H1 (cell line): ENCODE data around the gene DNAI2. TPM values are rescaled to one million over a fixed set of nuclear protein-coding genes. Genes with fewer than 3 reads are reported as not detected.

Experiments
- CTCF ChIA-PET: fragments of 300-600 bp; sonication (Branson Sonifier 250); formaldehyde crosslinking; loops from one replicate; lab custom pipeline; 2021; ENCODE audit not compliant: partially characterized antibody; lab: Charles Lee
- POLR2A ChIA-PET: fragments of 300-600 bp; sonication (Branson Sonifier 250); formaldehyde crosslinking; loops from one replicate; lab custom pipeline; 2021; ENCODE audit warnings: inconsistent platforms; ENCODE audit not compliant: partially characterized antibody; lab: Charles Lee
- DNase-seq, 2 experiments: peaks; one replicate each; pipeline versions ENCODE4 v3.0.0 to v3.0.0-alpha.2; 2010 to 2022; ENCODE audit warnings: low spot score in 2 of 2, low read depth in 1 of 2, mixed read lengths in 1 of 2
- FAIRE-seq: peaks from 2 replicates; lab custom pipeline; 2011; peaks lifted over from hg19 to GRCh38; lab: Jason Lieb, UNC
- H2AFZ ChIP-seq: 2 replicates; pipeline ENCODE4 v1.8.1; 2012; ENCODE audit warnings: low read length, inconsistent platforms
- H2AK5ac ChIP-seq: 2 replicates; pipeline ENCODE4 v1.6.1; 2013; ENCODE audit warnings: low read depth, low read length
- H2BK120ac ChIP-seq: replicated peaks from 2 replicates; pipeline ENCODE3; 2013; ENCODE audit warnings: low read depth, low read length, inconsistent platforms
- H2BK12ac ChIP-seq: 2 replicates; pipeline ENCODE4 v1.6.1; 2013; ENCODE audit warnings: low read depth, low read length
- H2BK15ac ChIP-seq: 2 replicates; pipeline ENCODE4 v1.6.1; 2013; ENCODE audit warnings: low read length
- H2BK20ac ChIP-seq: 2 replicates; pipeline ENCODE4 v1.6.1; 2013; ENCODE audit warnings: low read length
- H2BK5ac ChIP-seq: 2 replicates; pipeline ENCODE4 v1.6.1; 2013; ENCODE audit warnings: low read depth, low read length
- H3K14ac ChIP-seq: 2 replicates; pipeline ENCODE4 v1.6.1; 2013; ENCODE audit warnings: inconsistent platforms; ENCODE audit not compliant: insufficient read length
- H3K18ac ChIP-seq: 2 replicates; pipeline ENCODE4 v1.6.1; 2013; ENCODE audit warnings: low read length; ENCODE audit errors: extremely low read depth
- H3K23ac ChIP-seq: 2 replicates; pipeline ENCODE4 v1.6.1; 2013; ENCODE audit warnings: inconsistent platforms; ENCODE audit not compliant: insufficient read length
- H3K23me2 ChIP-seq: 2 replicates; pipeline ENCODE4 v1.6.1; 2013; ENCODE audit warnings: low read depth, low read length
- H3K27ac ChIP-seq: 2 replicates; pipeline ENCODE4 v1.6.1; 2011; ENCODE audit warnings: low read depth, low read length, inconsistent platforms
- H3K27me3 ChIP-seq, 4 experiments: replicated peaks in 1 of 4; 1 replicate in 1 of 4; 2 replicates in 3 of 4; pipeline versions ENCODE4 v1.6.1 to v1.8.1; 2011 to 2013; ENCODE audit warnings: low read length in 3 of 4, mild to moderate bottlenecking in 3 of 4, inconsistent platforms in 2 of 4, mixed read lengths in 2 of 4, moderate library complexity in 1 of 4; ENCODE audit not compliant: control insufficient read depth in 3 of 4, insufficient read depth in 3 of 4; ENCODE audit errors: extremely low read depth in 1 of 4
- H3K36me3 ChIP-seq, 4 experiments: 2 replicates each; pipeline versions ENCODE4 v1.6.1 to v1.8.1; 2011 to 2013; ENCODE audit warnings: mild to moderate bottlenecking in 4 of 4, low read length in 3 of 4, moderate library complexity in 2 of 4, control low read depth in 1 of 4, inconsistent platforms in 1 of 4; ENCODE audit not compliant: insufficient read depth in 4 of 4, control insufficient read depth in 2 of 4
- H3K4ac ChIP-seq: replicated peaks from 2 replicates; pipeline ENCODE3; 2013; ENCODE audit warnings: low read length, low read depth, mixed read lengths, inconsistent platforms; ENCODE audit not compliant: insufficient read length
- H3K4me1 ChIP-seq, 4 experiments: replicated peaks in 1 of 4; 1 replicate in 1 of 4; 2 replicates in 3 of 4; pipeline versions ENCODE4 v1.6.1 to v1.8.1; 2011 to 2013; ENCODE audit warnings: low read length in 3 of 4, inconsistent platforms in 2 of 4, mixed read lengths in 1 of 4; ENCODE audit not compliant: insufficient read depth in 4 of 4, control insufficient read depth in 3 of 4
- H3K4me2 ChIP-seq, 2 experiments: 2 replicates each; pipeline versions ENCODE4 v1.6.1 to v1.8.1; 2011 to 2013; ENCODE audit warnings: low read depth in 2 of 2, low read length in 2 of 2, control low read depth in 1 of 2, inconsistent platforms in 1 of 2, mild to moderate bottlenecking in 1 of 2; ENCODE audit not compliant: insufficient read depth in 1 of 2
- H3K4me3 ChIP-seq, 4 experiments: fragments of 200-600, 300-600 bp in 1 of 4; sonication (generic), shearing (Covaris generic), sonication (Bioruptor Twin) in 1 of 4; 2 replicates each; pipeline versions ENCODE4 v1.5.1 to v1.8.1; 2011 to 2016; ENCODE audit warnings: low read length in 4 of 4, low read depth in 3 of 4, control low read depth in 2 of 4, inconsistent platforms in 2 of 4, mild to moderate bottlenecking in 2 of 4, mixed read lengths in 1 of 4, moderate library complexity in 1 of 4; ENCODE audit not compliant: insufficient read depth in 2 of 4; ENCODE audit errors: extremely low read depth in 1 of 4
- H3K56ac ChIP-seq: replicated peaks from 2 replicates; pipeline ENCODE3; 2013; ENCODE audit warnings: low read depth, mild to moderate bottlenecking, mixed read lengths, low read length, inconsistent platforms; ENCODE audit not compliant: insufficient read length
- H3K79me1 ChIP-seq: 2 replicates; pipeline ENCODE4 v1.6.1; 2013; ENCODE audit warnings: low read depth, low read length, control low read depth
- H3K79me2 ChIP-seq, 2 experiments: 2 replicates each; pipeline versions ENCODE4 v1.6.1 to v1.8.1; 2012 to 2013; ENCODE audit warnings: low read length in 2 of 2, mild to moderate bottlenecking in 2 of 2, inconsistent platforms in 1 of 2; ENCODE audit not compliant: insufficient read depth in 2 of 2, control insufficient read depth in 1 of 2
- H3K9ac ChIP-seq, 4 experiments: replicated peaks in 1 of 4; 1 replicate in 1 of 4; 2 replicates in 3 of 4; pipeline versions ENCODE4 v1.6.1 to v1.8.1; 2011 to 2013; ENCODE audit warnings: low read depth in 3 of 4, low read length in 3 of 4, control low read depth in 2 of 4, mild to moderate bottlenecking in 2 of 4, moderate library complexity in 2 of 4, inconsistent platforms in 1 of 4; ENCODE audit errors: extremely low read depth in 1 of 4
- H3K9me3 ChIP-seq, 2 experiments: 2 replicates each; pipeline versions ENCODE4 v1.6.1 to v1.8.1; 2012 to 2013; ENCODE audit warnings: mild to moderate bottlenecking in 2 of 2, moderate library complexity in 2 of 2, control low read depth in 1 of 2, inconsistent platforms in 1 of 2, low read depth in 1 of 2, low read length in 1 of 2, mixed read lengths in 1 of 2; ENCODE audit not compliant: insufficient read depth in 2 of 2
- H4K20me1 ChIP-seq, 2 experiments: replicated peaks in 1 of 2; 2 replicates each; pipeline versions ENCODE3 to v1.8.1; 2011 to 2013; ENCODE audit warnings: inconsistent platforms in 2 of 2, low read length in 2 of 2, mild to moderate bottlenecking in 1 of 2; ENCODE audit not compliant: insufficient read depth in 2 of 2, control insufficient read depth in 1 of 2
- H4K5ac ChIP-seq: 2 replicates; pipeline ENCODE4 v1.6.1; 2013; ENCODE audit warnings: low read length, low read depth, mixed read lengths, inconsistent platforms; ENCODE audit not compliant: insufficient read length
- H4K8ac ChIP-seq: 2 replicates; pipeline ENCODE4 v1.8.0; 2013; ENCODE audit warnings: mild to moderate bottlenecking, moderate library complexity, low read length, inconsistent platforms; ENCODE audit not compliant: insufficient read depth; ENCODE audit errors: extremely low read depth
- H4K91ac ChIP-seq: replicated peaks from 2 replicates; pipeline ENCODE3; 2013; ENCODE audit warnings: low read length, mixed read lengths, inconsistent platforms; ENCODE audit not compliant: insufficient read length
- BRCA1 ChIP-seq: IDR thresholded peaks from 2 replicates; pipeline ENCODE4 v1.6.1; 2012; ENCODE audit warnings: low read depth, low read length, improper control_type of control experiment
- CBX5 ChIP-seq: fragments of 300-800, 300-1000 bp; sonication (generic); IDR thresholded peaks from 2 replicates; pipeline ENCODE4 v1.7.1; 2016; ENCODE audit warnings: antibody characterized with exemption, low read length, low read depth
- CBX8 ChIP-seq: fragments of 300-800, 300-1000 bp; sonication (generic); IDR thresholded peaks from 2 replicates; pipeline ENCODE4 v1.7.1; 2016; ENCODE audit warnings: low read depth, low read length, borderline replicate concordance
- CHD1 ChIP-seq: IDR thresholded peaks from 2 replicates; pipeline ENCODE4 v1.6.1; 2012; ENCODE audit warnings: low read depth, low read length, improper control_type of control experiment
- E2F6 ChIP-seq: IDR thresholded peaks from 2 replicates; pipeline ENCODE4 v1.6.1; 2012; ENCODE audit warnings: inconsistent platforms
- JUN ChIP-seq: IDR thresholded peaks from 2 replicates; pipeline ENCODE4 v1.6.1; 2011; ENCODE audit warnings: low read depth, mild to moderate bottlenecking, improper control_type of control experiment, low read length
- SIN3A ChIP-seq, 2 experiments: IDR thresholded peaks in 1 of 2; conservative IDR thresholded peaks in 1 of 2; 2 replicates each; pipeline ENCODE4 v1.6.1; 2011 to 2012; ENCODE audit warnings: low read length in 2 of 2, improper control_type of control experiment in 1 of 2, low read depth in 1 of 2, mild to moderate bottlenecking in 1 of 2
- ZNF274 ChIP-seq: IDR thresholded peaks from 2 replicates; pipeline ENCODE4 v1.7.0; 2012; ENCODE audit warnings: low read length, borderline replicate concordance; ENCODE audit errors: extremely low read depth
- WGBS, 2 experiments: shearing (Covaris generic) in 1 of 2; methylation state at CpG; one replicate each; pipeline versions ENCODE4 v1.1.6 to v1.1.7; 2013 to 2015; ENCODE audit warnings: low lambda C conversion rate in 2 of 2, mixed read lengths in 2 of 2, inconsistent platforms in 1 of 2, low coverage in 1 of 2, missing lambda C conversion rate in 1 of 2; ENCODE audit not compliant: insufficient replicate concordance in 2 of 2, insufficient coverage in 1 of 2, insufficient read length in 1 of 2; ENCODE audit errors: extremely low coverage in 1 of 2, missing lambda C conversion rate in 1 of 2; 5-methylcytosine and 5-hydroxymethylcytosine counted together
- polyA plus RNA-seq, 7 experiments: library from polyadenylated mRNA; depleted of rRNA in 3 of 7; stranded (reverse) in 5 of 7; unstranded in 2 of 7; fragments of >200 nt in 5 of 7; fragments of 200-250 nt in 2 of 7; gene quantifications; 1 replicate in 5 of 7; 2 replicates in 1 of 7; 4 replicates in 1 of 7; pipeline versions ENCODE4 v1.2.1 to v1.2.3, GENCODE V29; 2011 to 2013; ENCODE audit warnings: missing spikeins in 2 of 7, mixed read lengths in 2 of 7
- total RNA-seq: library from RNA; stranded (reverse); fragmentation: NEBNext Ultra II Directional; extraction: Animal tissue kit (Norgen Biotek cat#: 25700); gene quantifications from 2 replicates; pipeline ENCODE4 v1.2.1, GENCODE V29; 2021
- TF ChIP-seq, protein P1 (sequence below): IDR thresholded peaks from 2 replicates; pipeline ENCODE4 v1.6.1; 2011; ENCODE audit warnings: low read depth, mild to moderate bottlenecking, low read length; ENCODE audit not compliant: insufficient read depth

The DNAI2 gene
- total and polyA plus RNA-seq, 2 of the 8 experiments (the other 6 are each of a cell fraction or from before 2014, with no cell fraction given), result 0.08 to 0.15 TPM

DNA sequence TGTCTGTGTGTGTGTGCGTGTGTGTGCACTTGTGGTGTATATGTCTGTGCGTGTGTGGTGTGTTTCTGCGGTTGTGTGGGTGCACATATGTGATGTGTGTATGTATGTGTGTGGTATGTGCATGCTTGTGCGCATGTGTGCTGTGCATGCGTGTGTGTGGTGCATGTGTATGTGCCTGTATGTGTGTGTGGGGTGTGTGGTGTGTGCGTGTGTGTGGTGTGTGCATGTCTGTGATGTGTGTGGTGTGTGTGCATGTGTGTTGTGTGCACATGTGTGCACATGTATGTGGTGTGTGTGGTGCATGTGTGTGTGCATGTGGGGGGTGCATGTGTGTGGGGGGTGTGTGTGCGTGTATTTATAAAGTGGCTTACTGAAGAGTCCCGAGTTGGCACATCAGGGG, 23.0 kb upstream of the DNAI2 start:
- no peak overlapping the region for H4K8ac ChIP-seq
- ChIA-PET CTCF (interaction anchor here (0.8 to 2.4 kb wide), 4 partner anchors 9 to 71 kb away, joined by 3 to 11 read pairs (median 6); no protein-coding TSS in a partner anchor), POLR2A (interaction anchor here (0.7 to 2.8 kb wide), 4 partner anchors 9 to 47 kb away, joined by 3 to 9 read pairs (median 6); partner anchors contain the start of gene RPL38)
- H3K18ac ChIP-seq, result no peak overlapping the region
- H3K4me2 ChIP-seq, result no peak overlapping the region
- no peaks in the 10 kb centered on the region for H3K23me2 ChIP-seq
- no peak overlapping the region for H2BK20ac ChIP-seq
- H3K9me3 ChIP-seq, result 0 out of 4 replicates have a peak, but pooled peaks cover 0 to 4% of the 10 kb centered on the region in 2 experiments
- H3K14ac ChIP-seq, result no peak overlapping the region
- H3K56ac ChIP-seq, result no peak overlapping the region
- H3K23ac ChIP-seq, result peak overlapping the region; percentile 97
- DNase-seq (no peak), FAIRE-seq (no peak)
- H2BK12ac ChIP-seq, result no peak overlapping the region; the same call in 1 of the 2 replicates
- peaks cover 0 to 4% of the 10 kb centered on the region in 2 experiments for H4K20me1 ChIP-seq
- H2BK120ac ChIP-seq, result no peak overlapping the region
- H3K27ac ChIP-seq, result no peak overlapping the region
- H4K91ac ChIP-seq, result peak overlapping the region; percentile 86
- no peaks in the 10 kb centered on the region for H3K27me3 ChIP-seq
- no peaks in the 10 kb centered on the region for H3K36me3 ChIP-seq
- no peaks in the 10 kb centered on the region for H3K79me2 ChIP-seq
- no peak overlapping the region for H4K5ac ChIP-seq
- no peak overlapping the region for H2AFZ ChIP-seq
- 81% methylated on average over 8 of the region's 8 CpGs; no CpG with 5 or more reads in 1 of the 2 experiments for WGBS, 2 experiments
- H3K79me1 ChIP-seq, result no peaks in the 10 kb centered on the region
- no peak overlapping the region for H3K4me3 ChIP-seq
- H3K4me1 ChIP-seq, result peaks cover 0 to 15% (median 3%) of the 10 kb centered on the region in 4 experiments; a peak in 5 of 7 replicates
- no peak overlapping the region for H2BK15ac ChIP-seq
- TF ChIP-seq E2F6, result no peak
- TF ChIP-seq CBX5, result no peak
- TF ChIP-seq CBX8, result no peak
- TF ChIP-seq BRCA1, result no peak
- TF ChIP-seq ZNF274, result no peak
- TF ChIP-seq SIN3A (conservative IDR thresholded peaks at IDR 0.05 in 1 of 2, IDR thresholded peaks at IDR 0.05 in 1 of 2; ENCODE audit: low read depth in 1 of 2, low read length in 2 of 2), result no peak
- TF ChIP-seq, protein P1, sequence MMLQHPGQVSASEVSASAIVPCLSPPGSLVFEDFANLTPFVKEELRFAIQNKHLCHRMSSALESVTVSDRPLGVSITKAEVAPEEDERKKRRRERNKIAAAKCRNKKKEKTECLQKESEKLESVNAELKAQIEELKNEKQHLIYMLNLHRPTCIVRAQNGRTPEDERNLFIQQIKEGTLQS, result no peak
- TF ChIP-seq CHD1, result no peak
- TF ChIP-seq JUN, result no peak
- H2AK5ac ChIP-seq, result peak overlapping the region; percentile 57
- H3K9ac ChIP-seq, result no peak overlapping the region
- no peak overlapping the region for H2BK5ac ChIP-seq
- H3K4ac ChIP-seq, result peak overlapping the region; percentile 32
